ENCODE results near the gene CCDC60. TPM values are rescaled to one million over a fixed set of nuclear protein-coding genes. Genes with fewer than 3 reads are reported as not detected.

Gene CCDC60
- total and polyA plus RNA-seq, 10 of the 15 experiments (the other 5 are each of a cell fraction or from before 2014, with no cell fraction given): 0.19 TPM; not detected in 9

DNA sequence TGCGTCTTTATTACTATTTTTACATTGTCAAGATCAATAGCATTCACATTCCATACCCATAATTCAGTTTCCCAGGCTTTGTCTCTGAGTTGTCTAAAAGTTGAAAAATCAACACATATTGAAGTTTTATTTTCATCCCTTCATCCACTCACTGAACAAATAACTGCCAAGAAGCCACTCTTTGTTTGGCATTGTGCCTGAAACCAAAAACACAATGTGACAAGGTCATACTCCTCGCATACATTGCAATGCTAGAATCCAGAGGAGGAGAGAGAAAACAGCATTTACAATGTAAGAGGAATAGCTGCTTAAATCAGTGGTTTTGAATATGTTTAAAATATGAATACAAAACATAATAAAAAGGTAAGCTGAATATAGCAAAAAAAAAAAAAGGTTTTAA, 71.8 kb downstream of the CCDC60 start:
- no TSS peak for BruUV-seq (replicated peaks)
- DNase-seq (ENCODE audit: low read depth, low spot score) (no peak), FAIRE-seq (no peak), ATAC-seq (no peak)
- no peaks in the 10 kb centered on the region for H3K4me1 ChIP-seq (ENCODE audit: control insufficient read depth, insufficient read depth, low read length)
- H3K9ac ChIP-seq (ENCODE audit: control insufficient read depth, insufficient read depth, low read length): no peak overlapping the region
- no peak overlapping the region for H3K4me3 ChIP-seq
- in situ Hi-C loops (cut with MboI) (no loop called here), intact Hi-C loops (cut with micrococcal nuclease; ENCODE audit: unreplicated experiment) (no loop called here)
- no peaks in the 10 kb centered on the region for H3K36me3 ChIP-seq (ENCODE audit: control insufficient read depth in 2 of 2, insufficient read depth in 2 of 2, low read length in 1 of 2)
- H3K9me3 ChIP-seq (replicated peaks; ENCODE audit: control insufficient read depth, insufficient read depth, low read length): no peaks in the 10 kb centered on the region
- H2AFZ ChIP-seq (ENCODE audit: control insufficient read depth, low read depth, low read length): no peak overlapping the region
- H4K20me1 ChIP-seq (ENCODE audit: control insufficient read depth, insufficient read depth): no peaks in the 10 kb centered on the region
- ChIA-PET RAD21 (ENCODE audit: unreplicated experiment) (no interaction called here), CTCF (no interaction called here), POLR2A (no interaction called here), SMC1A (ENCODE audit: uncharacterized antibody, unreplicated experiment) (no interaction called here)
- no peak overlapping the region for H3K27ac ChIP-seq (ENCODE audit: control insufficient read depth, insufficient read depth)
- no peaks in the 10 kb centered on the region for H3K27me3 ChIP-seq (replicated peaks in 1 of 2; ENCODE audit: control insufficient read depth in 2 of 2, insufficient read depth in 2 of 2, low read length in 1 of 2)
- H3K4me2 ChIP-seq (ENCODE audit: control insufficient read depth, insufficient read depth): no peak overlapping the region
- WGBS (ENCODE audit: insufficient coverage, insufficient replicate concordance, low lambda C conversion rate, missing lambda C conversion rate): 5% methylated on average over 2 of the region's 2 CpGs
- no peak for TF ChIP-seq FOXM1 (IDR thresholded peaks at IDR 0.05; ENCODE audit: low read depth, low read length)
- TF ChIP-seq LARP7 (IDR thresholded peaks at IDR 0.05): no peak
- no peak for TF ChIP-seq SMC3 (IDR thresholded peaks at IDR 0.05; ENCODE audit: borderline replicate concordance, low read length)
- TF ChIP-seq, protein P1, sequence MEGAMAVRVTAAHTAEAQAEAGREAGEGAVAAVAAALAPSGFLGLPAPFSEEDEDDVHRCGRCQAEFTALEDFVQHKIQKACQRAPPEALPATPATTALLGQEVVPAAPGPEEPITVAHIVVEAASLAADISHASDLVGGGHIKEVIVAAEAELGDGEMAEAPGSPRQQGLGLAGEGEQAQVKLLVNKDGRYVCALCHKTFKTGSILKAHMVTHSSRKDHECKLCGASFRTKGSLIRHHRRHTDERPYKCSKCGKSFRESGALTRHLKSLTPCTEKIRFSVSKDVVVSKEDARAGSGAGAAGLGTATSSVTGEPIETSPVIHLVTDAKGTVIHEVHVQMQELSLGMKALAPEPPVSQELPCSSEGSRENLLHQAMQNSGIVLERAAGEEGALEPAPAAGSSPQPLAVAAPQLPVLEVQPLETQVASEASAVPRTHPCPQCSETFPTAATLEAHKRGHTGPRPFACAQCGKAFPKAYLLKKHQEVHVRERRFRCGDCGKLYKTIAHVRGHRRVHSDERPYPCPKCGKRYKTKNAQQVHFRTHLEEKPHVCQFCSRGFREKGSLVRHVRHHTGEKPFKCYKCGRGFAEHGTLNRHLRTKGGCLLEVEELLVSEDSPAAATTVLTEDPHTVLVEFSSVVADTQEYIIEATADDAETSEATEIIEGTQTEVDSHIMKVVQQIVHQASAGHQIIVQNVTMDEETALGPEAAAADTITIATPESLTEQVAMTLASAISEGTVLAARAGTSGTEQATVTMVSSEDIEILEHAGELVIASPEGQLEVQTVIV (IDR thresholded peaks at IDR 0.05; ENCODE audit: borderline replicate concordance, partially characterized antibody): no peak
- TF ChIP-seq CREM (IDR thresholded peaks at IDR 0.05; ENCODE audit: low read depth): no peak
- TF ChIP-seq IRF5 (IDR thresholded peaks at IDR 0.05; ENCODE audit: borderline replicate concordance): no peak
- no peak for TF ChIP-seq TCF3 (IDR thresholded peaks at IDR 0.05; ENCODE audit: borderline replicate concordance, insufficient read depth, low read depth, low read length)
- TF ChIP-seq SIX5 (IDR thresholded peaks at IDR 0.05; ENCODE audit: low read depth, low read length, severe bottlenecking): no peak
- no peak for TF ChIP-seq NFYB (IDR thresholded peaks at IDR 0.05; ENCODE audit: insufficient read depth, low read depth, low read length)
- no peak for TF ChIP-seq ZNF274 (IDR thresholded peaks at IDR 0.05; ENCODE audit: insufficient read depth, insufficient read length)
- no peak for TF ChIP-seq JUNB (IDR thresholded peaks at IDR 0.05)
- no peaks in the 10 kb centered on the region for H3K79me2 ChIP-seq (ENCODE audit: control insufficient read depth, insufficient read depth, low read length)

Measured in GM12878 (cell line).